ENCODE results near the gene RASGEF1C. TPM values are rescaled to one million over a fixed set of nuclear protein-coding genes. Genes with fewer than 3 reads are reported as not detected.

RASGEF1C gene
- total and polyA plus RNA-seq, 2 of the 13 experiments (the other 11 are each of a cell fraction or from before 2014, with no cell fraction given), result not detected

DNA sequence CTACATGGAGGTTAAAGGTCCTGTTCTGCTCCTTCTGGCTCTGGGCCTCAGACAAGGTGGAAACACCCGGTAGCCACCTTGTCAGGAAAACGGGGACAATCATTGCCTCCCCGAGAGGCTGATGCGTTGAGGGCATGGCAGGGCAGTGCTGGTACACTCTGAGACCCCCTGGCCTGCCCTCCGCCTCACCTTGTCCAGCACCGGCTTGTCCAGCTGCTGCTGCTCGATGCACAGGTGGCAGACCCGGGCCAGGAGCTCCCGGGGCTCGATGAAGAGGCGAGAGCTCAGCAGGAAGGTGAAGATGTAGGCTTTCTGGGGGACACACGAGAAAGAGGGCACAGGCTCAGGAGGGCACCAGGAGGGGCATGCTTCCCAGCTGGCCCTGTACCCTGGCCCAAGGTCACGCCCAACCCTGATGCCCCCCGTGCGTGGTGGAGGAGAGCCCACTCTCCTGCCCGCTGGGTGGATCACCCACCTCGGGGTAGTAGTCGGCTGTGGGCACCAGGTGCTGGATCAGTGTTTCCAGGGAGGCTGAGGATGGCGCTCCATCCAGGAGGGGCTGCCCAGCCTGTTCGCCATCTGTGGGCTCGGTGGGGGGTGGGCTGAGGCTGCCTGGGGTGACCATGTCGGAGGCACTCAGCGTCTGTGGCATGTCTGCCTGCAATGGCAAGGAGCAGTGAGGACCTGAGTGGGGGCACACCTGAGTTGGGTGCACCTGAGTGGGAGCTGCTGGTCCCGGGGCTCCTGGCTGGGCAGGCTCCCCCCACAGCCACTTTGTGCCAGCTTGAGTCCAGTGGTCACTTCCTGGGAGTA lies 71.4 kb downstream of the RASGEF1C start:
- ATAC-seq, result no peak
- no peaks in the 10 kb centered on the region for H3K79me2 ChIP-seq (ENCODE audit: insufficient read depth, low read length)
- peaks cover 10 to 57% of the 10 kb centered on the region in 2 experiments; a peak in 3 of 5 replicates for H3K27me3 ChIP-seq (ENCODE audit: control insufficient read depth in 1 of 2, insufficient read depth in 2 of 2, low read length in 2 of 2)
- no TSS peak for BruUV-seq (replicated peaks)
- POLR2A ChIA-PET, result no interaction called here
- TF ChIP-seq ZNF12 (CRISPR knock-in tag; IDR thresholded peaks at IDR 0.05), result no peak
- TF ChIP-seq ZNF225 (CRISPR knock-in tag; IDR thresholded peaks at IDR 0.05), result no peak
- TF ChIP-seq TP53 (CRISPR knock-in tag; conservative IDR thresholded peaks at IDR 0.05), result no peak
- TF ChIP-seq, protein P1, sequence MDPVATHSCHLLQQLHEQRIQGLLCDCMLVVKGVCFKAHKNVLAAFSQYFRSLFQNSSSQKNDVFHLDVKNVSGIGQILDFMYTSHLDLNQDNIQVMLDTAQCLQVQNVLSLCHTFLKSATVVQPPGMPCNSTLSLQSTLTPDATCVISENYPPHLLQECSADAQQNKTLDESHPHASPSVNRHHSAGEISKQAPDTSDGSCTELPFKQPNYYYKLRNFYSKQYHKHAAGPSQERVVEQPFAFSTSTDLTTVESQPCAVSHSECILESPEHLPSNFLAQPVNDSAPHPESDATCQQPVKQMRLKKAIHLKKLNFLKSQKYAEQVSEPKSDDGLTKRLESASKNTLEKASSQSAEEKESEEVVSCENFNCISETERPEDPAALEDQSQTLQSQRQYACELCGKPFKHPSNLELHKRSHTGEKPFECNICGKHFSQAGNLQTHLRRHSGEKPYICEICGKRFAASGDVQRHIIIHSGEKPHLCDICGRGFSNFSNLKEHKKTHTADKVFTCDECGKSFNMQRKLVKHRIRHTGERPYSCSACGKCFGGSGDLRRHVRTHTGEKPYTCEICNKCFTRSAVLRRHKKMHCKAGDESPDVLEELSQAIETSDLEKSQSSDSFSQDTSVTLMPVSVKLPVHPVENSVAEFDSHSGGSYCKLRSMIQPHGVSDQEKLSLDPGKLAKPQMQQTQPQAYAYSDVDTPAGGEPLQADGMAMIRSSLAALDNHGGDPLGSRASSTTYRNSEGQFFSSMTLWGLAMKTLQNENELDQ (CRISPR knock-in tag; IDR thresholded peaks at IDR 0.05; ENCODE audit: borderline replicate concordance), result no peak
- no peak for TF ChIP-seq DNMT3B (CRISPR knock-in tag; conservative IDR thresholded peaks at IDR 0.05)
- no peak for TF ChIP-seq KAT8 (CRISPR knock-in tag; IDR thresholded peaks at IDR 0.05)
- no peak for TF ChIP-seq KLF16 (CRISPR knock-in tag; IDR thresholded peaks at IDR 0.05)
- TF ChIP-seq HOXA5 (CRISPR knock-in tag; IDR thresholded peaks at IDR 0.05), result no peak
- no peak for TF ChIP-seq DMAP1 (CRISPR knock-in tag; IDR thresholded peaks at IDR 0.05)
- TF ChIP-seq SNRNP70 (IDR thresholded peaks at IDR 0.05; ENCODE audit: low read depth, low read length), result no peak
- TF ChIP-seq MYC (CRISPR knock-in tag; IDR thresholded peaks at IDR 0.05; ENCODE audit: borderline replicate concordance), result no peak
- TF ChIP-seq ZNF788 (CRISPR knock-in tag; IDR thresholded peaks at IDR 0.05; ENCODE audit: borderline replicate concordance), result no peak
- TF ChIP-seq NR3C1 (CRISPR knock-in tag; IDR thresholded peaks at IDR 0.05), result no peak
- TF ChIP-seq, protein P2, sequence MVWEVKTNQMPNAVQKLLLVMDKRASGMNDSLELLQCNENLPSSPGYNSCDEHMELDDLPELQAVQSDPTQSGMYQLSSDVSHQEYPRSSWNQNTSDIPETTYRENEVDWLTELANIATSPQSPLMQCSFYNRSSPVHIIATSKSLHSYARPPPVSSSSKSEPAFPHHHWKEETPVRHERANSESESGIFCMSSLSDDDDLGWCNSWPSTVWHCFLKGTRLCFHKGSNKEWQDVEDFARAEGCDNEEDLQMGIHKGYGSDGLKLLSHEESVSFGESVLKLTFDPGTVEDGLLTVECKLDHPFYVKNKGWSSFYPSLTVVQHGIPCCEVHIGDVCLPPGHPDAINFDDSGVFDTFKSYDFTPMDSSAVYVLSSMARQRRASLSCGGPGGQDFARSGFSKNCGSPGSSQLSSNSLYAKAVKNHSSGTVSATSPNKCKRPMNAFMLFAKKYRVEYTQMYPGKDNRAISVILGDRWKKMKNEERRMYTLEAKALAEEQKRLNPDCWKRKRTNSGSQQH (CRISPR knock-in tag; IDR thresholded peaks at IDR 0.05; ENCODE audit: low read depth), result no peak
- no peak for TF ChIP-seq TAF15 (IDR thresholded peaks at IDR 0.05; ENCODE audit: low read depth, low read length, poor library complexity, severe bottlenecking)
- no peak overlapping the region for H3K9ac ChIP-seq (ENCODE audit: insufficient read depth, low read depth, low read length)
- no peaks in the 10 kb centered on the region for H3K4me1 ChIP-seq (ENCODE audit: insufficient read depth, low read length)
- DNase-seq (ENCODE audit: low spot score), result no peak
- 36% methylated on average over 11 of the region's 24 CpGs for WGBS (ENCODE audit: low lambda C conversion rate)
- H2AFZ ChIP-seq (ENCODE audit: low read length), result no peak overlapping the region
- no peak overlapping the region for H3K4me3 ChIP-seq (replicated peaks in 1 of 3; ENCODE audit: insufficient read depth in 1 of 3, low read depth in 2 of 3, low read length in 3 of 3)
- H3K27ac ChIP-seq (ENCODE audit: extremely low read length, insufficient read depth, low read length), result no peak overlapping the region
- no peaks in the 10 kb centered on the region for H3K36me3 ChIP-seq (replicated peaks in 1 of 2; ENCODE audit: control insufficient read depth in 1 of 2, insufficient read depth in 2 of 2, low read length in 2 of 2)
- no peaks in the 10 kb centered on the region for H4K20me1 ChIP-seq (ENCODE audit: insufficient read depth, low read length)
- H3K4me2 ChIP-seq (ENCODE audit: low read depth, low read length), result no peak overlapping the region
- no peaks in the 10 kb centered on the region for H3K9me3 ChIP-seq (ENCODE audit: low read length)
- in situ Hi-C loops (cut with HindIII; ENCODE audit: extremely low pct_ligation_motif_present, low pct_unique_long_range_greater_than_20kb), result no loop called here
- intact Hi-C loops (cut with micrococcal nuclease; ENCODE audit: unreplicated experiment), result no loop called here
- FAIRE-seq, result no peak
- CTCF ChIA-PET (ENCODE audit: low intra/inter-chr PET ratio, low total read pairs), result no interaction called here
